Measurements from ENCODE around the gene CDH2. TPM values are rescaled to one million over a fixed set of nuclear protein-coding genes. Genes with fewer than 3 reads are reported as not detected.

The CDH2 gene
- total RNA-seq, 1 experiment from 2014 or later: 36.2 TPM

DNA sequence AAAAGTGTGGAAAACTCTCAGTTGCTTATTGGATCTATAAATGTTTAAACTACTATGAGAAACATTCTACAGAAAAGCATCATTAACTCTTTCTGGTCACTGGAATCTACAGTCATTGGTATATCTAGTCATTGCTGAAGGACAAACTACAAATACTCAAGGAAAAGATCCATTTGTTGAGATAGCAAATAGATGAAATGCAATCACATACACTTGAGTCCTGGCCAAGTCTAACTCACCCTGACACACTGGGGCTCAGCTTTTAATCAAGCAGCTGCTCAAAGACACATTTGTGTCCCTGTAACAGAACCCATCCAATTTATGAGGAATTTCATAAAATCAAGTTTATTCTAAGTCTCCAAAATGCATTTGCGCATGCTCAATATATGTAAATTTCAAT, 68.7 kb downstream of the CDH2 start:
- no peak overlapping the region for H3K4me2 ChIP-seq (ENCODE audit: insufficient read depth, insufficient read length, low read length)
- H4K20me1 ChIP-seq (ENCODE audit: control insufficient read depth, insufficient read depth, insufficient read length): no peaks in the 10 kb centered on the region
- no peaks in the 10 kb centered on the region for H3K9me3 ChIP-seq (ENCODE audit: control insufficient read depth, low read depth, low read length)
- H4K8ac ChIP-seq (replicated peaks; ENCODE audit: insufficient read length, low read depth, low read length): no peak overlapping the region
- H3K4me1 Mint-ChIP-seq: peaks cover 33 to 48% of the 10 kb centered on the region in 2 experiments
- H3K27ac Mint-ChIP-seq: no peak overlapping the region; a peak in 1 of 7 replicates
- H3K36me3 Mint-ChIP-seq (ENCODE audit: insufficient read depth in 1 of 3, low read depth in 3 of 3): no peaks in the 10 kb centered on the region
- no CpG with 5 or more reads among the region's 1 CpG for WGBS (ENCODE audit: extremely low coverage, insufficient read length, low lambda C conversion rate)
- no peaks in the 10 kb centered on the region for H3K27me3 ChIP-seq (ENCODE audit: insufficient read depth, low read length)
- H2BK20ac ChIP-seq (ENCODE audit: low read depth, low read length, poor library complexity, severe bottlenecking): no peak overlapping the region
- H3K4ac ChIP-seq (ENCODE audit: low read depth, low read length): no peak overlapping the region
- H3K56ac ChIP-seq (ENCODE audit: insufficient read length, low read depth, low read length): no peak overlapping the region
- no peak for TF ChIP-seq CTCF (conservative IDR thresholded peaks at IDR 0.05)
- H2BK5ac ChIP-seq (ENCODE audit: insufficient read length, low read length): no peak overlapping the region
- no peak overlapping the region for H4K5ac ChIP-seq (ENCODE audit: insufficient read length, low read depth, low read length)
- no peak overlapping the region for H2BK15ac ChIP-seq (ENCODE audit: low read depth, low read length)
- H2BK120ac ChIP-seq (ENCODE audit: low read depth, low read length, poor library complexity, severe bottlenecking): no peak overlapping the region
- H3K27me3 Mint-ChIP-seq (ENCODE audit: low read depth): no peaks in the 10 kb centered on the region
- no peaks in the 10 kb centered on the region for H3K9me3 Mint-ChIP-seq
- H2AFZ ChIP-seq (ENCODE audit: low read length): no peak overlapping the region
- no peak overlapping the region for H3K14ac ChIP-seq (ENCODE audit: insufficient read depth, low read length)
- H3K18ac ChIP-seq (ENCODE audit: insufficient read length, low read depth, low read length): no peak overlapping the region
- H3K23me2 ChIP-seq (ENCODE audit: insufficient read length, low read depth, low read length, poor library complexity, severe bottlenecking): no peaks in the 10 kb centered on the region
- DNase-seq: no peak
- no peak overlapping the region for H3K4me3 Mint-ChIP-seq
- H2BK12ac ChIP-seq (ENCODE audit: insufficient read length, low read depth, low read length): no peak overlapping the region
- H3K27ac ChIP-seq (ENCODE audit: insufficient read length, low read depth, low read length): no peak overlapping the region
- H3K79me2 ChIP-seq (ENCODE audit: insufficient read depth, low read length): no peaks in the 10 kb centered on the region; the same call in 1 of the 2 replicates
- H3K9ac ChIP-seq (ENCODE audit: extremely low read depth, insufficient read length, low read length): no peak overlapping the region
- no peak overlapping the region for H4K91ac ChIP-seq (ENCODE audit: insufficient read length, low read depth, low read length)
- no peak overlapping the region for H2AK5ac ChIP-seq (ENCODE audit: insufficient read length, low read length)
- peaks cover 13% of the 10 kb centered on the region; the same call in 1 of the 2 replicates for H3K4me1 ChIP-seq (ENCODE audit: insufficient read depth, low read length)
- no peak overlapping the region for H3K23ac ChIP-seq (ENCODE audit: insufficient read length, low read depth, low read length)
- no peak overlapping the region for H3T11ph ChIP-seq (ENCODE audit: low read length)
- H3K79me1 ChIP-seq (ENCODE audit: insufficient read depth, low read depth, low read length, poor library complexity, severe bottlenecking): no peaks in the 10 kb centered on the region
